ENCODE measurements around the gene KLF12. TPM values are rescaled to one million over a fixed set of nuclear protein-coding genes. Genes with fewer than 3 reads are reported as not detected.

KLF12 gene
- 6.1 and 7.7 TPM in 2 replicates for total RNA-seq (2014; rRNA removed; shearing (Covaris generic))
- polyA plus RNA-seq (2016; fragmentation: Nextera tagmentation; extraction: Ambion mirVana), result 5.7 and 6.4 TPM in 2 replicates
- long read RNA-seq, partial matches to known transcripts, result 0 of 1 reads
- long read RNA-seq, other reads (novel, unspliced or antisense), result 1 of 1 reads

GRCh38 chr13:74134221-74134776 is at the start of gene KLF12:
TSS of gene KLF12 (minus strand) at chr13:74134404.
- DNase-seq (ENCODE audit: low spot score) (peak; percentile 85), ATAC-seq (peak; percentile 65)
- H3K27me3 Mint-ChIP-seq (ENCODE audit: insufficient read depth, low read depth, poor library complexity), result peaks cover 5% of the 10 kb centered on the region
- H4K20me1 ChIP-seq (replicated peaks; ENCODE audit: insufficient read depth), result 0 out of 2 replicates have a peak, but pooled peaks cover 4% of the 10 kb centered on the region
- no peaks in the 10 kb centered on the region for H3K9me3 Mint-ChIP-seq
- H2AFZ ChIP-seq, result peak within 1 kb of the TSS; percentile 94
- H3K9me2 ChIP-seq (ENCODE audit: insufficient read depth), result no peaks in the 10 kb centered on the region
- H3K27ac ChIP-seq (ENCODE audit: low read depth), result peak within 1 kb of the TSS; percentile 92
- H3K4me1 ChIP-seq (ENCODE audit: insufficient read depth), result peaks cover 9% of the 10 kb centered on the region
- H3K36me3 Mint-ChIP-seq (ENCODE audit: low read depth), result no peaks in the 10 kb centered on the region
- H3F3A ChIP-seq (replicated peaks; ENCODE audit: low read depth), result no peaks in the 10 kb centered on the region; the same call in 1 of the 2 replicates
- TF ChIP-seq ZNF462 (CRISPR knock-in tag; IDR thresholded peaks at IDR 0.05) (no peak), POLR2AphosphoS5 (IDR thresholded peaks at IDR 0.05; ENCODE audit: low read depth) (peak; percentile 43; the same call in 1 of the 2 replicates)
- H3K27ac Mint-ChIP-seq, result peak within 1 kb of the TSS; percentile 92
- no peaks in the 10 kb centered on the region for H3K36me3 ChIP-seq (ENCODE audit: insufficient read depth)
- peaks cover 36% of the 10 kb centered on the region for H3K79me2 ChIP-seq (replicated peaks; ENCODE audit: insufficient read depth)
- peaks cover 18% of the 10 kb centered on the region for H3K27me3 ChIP-seq (ENCODE audit: insufficient read depth)
- H3K4me1 Mint-ChIP-seq, result peaks cover 18% of the 10 kb centered on the region
- H3K4me3 Mint-ChIP-seq, result peak within 1 kb of the TSS; percentile 97
- H3K4me3 ChIP-seq, result peak within 1 kb of the TSS; percentile 95
- peak within 1 kb of the TSS; percentile 93 for H3K4me2 ChIP-seq

- no peak overlapping the region for H3K4me2 ChIP-seq
- no peak for DNase-seq (ENCODE audit: low spot score)
- Mint-ChIP-seq H3K27me3 (ENCODE audit: insufficient read depth, low read depth, poor library complexity) (no peaks in the 10 kb centered on the region), H3K9me3 (no peaks in the 10 kb centered on the region), H3K27ac (no peak overlapping the region), H3K4me1 (no peaks in the 10 kb centered on the region), H3K36me3 (ENCODE audit: low read depth) (no peaks in the 10 kb centered on the region), H3K4me3 (no peak overlapping the region)
- no peaks in the 10 kb centered on the region for H3K36me3 ChIP-seq (ENCODE audit: insufficient read depth)
- H3K9me2 ChIP-seq (ENCODE audit: insufficient read depth), result 0 out of 2 replicates have a peak, but pooled peaks cover 4% of the 10 kb centered on the region
- H3K27me3 ChIP-seq (ENCODE audit: insufficient read depth), result no peaks in the 10 kb centered on the region
- H3K4me3 ChIP-seq, result no peak overlapping the region
- H4K20me1 ChIP-seq (replicated peaks; ENCODE audit: insufficient read depth), result no peaks in the 10 kb centered on the region
- H2AFZ ChIP-seq, result no peak overlapping the region
- ATAC-seq, result no peak
- no peak overlapping the region for H3K27ac ChIP-seq (ENCODE audit: low read depth)
- no peaks in the 10 kb centered on the region for H3F3A ChIP-seq (replicated peaks; ENCODE audit: low read depth)
- no peaks in the 10 kb centered on the region for H3K4me1 ChIP-seq (ENCODE audit: insufficient read depth)
- H3K79me2 ChIP-seq (replicated peaks; ENCODE audit: insufficient read depth), result no peaks in the 10 kb centered on the region
- TF ChIP-seq REST (IDR thresholded peaks at IDR 0.05; ENCODE audit: unreplicated experiment), result no peak
These were observed 48.3 kb upstream of the KLF12 start for GRCh38 chr13:74182491-74182890.

All from GM23338 (cell line).